Smooth muscle cell (in vitro differentiated cells): Measurements from ENCODE around the gene LRFN4. TPM values are rescaled to one million over a fixed set of nuclear protein-coding genes. Genes with fewer than 3 reads are reported as not detected.

ENCODE experiments used
- DNase-seq: peaks from one replicate; lab custom pipeline; 2025; ENCODE audit not compliant: unreplicated experiment; lab: John Stamatoyannopoulos, UW
- H2AFZ ChIP-seq: fragments of 200-600 bp; sonication (generic); 2 replicates; pipeline ENCODE4 v1.6.0; 2016; ENCODE audit warnings: antibody characterized with exemption, low read depth, mild to moderate bottlenecking
- H3F3A ChIP-seq: fragments of 200-600 bp; sonication (generic); 2 replicates; pipeline ENCODE4 v1.6.0; 2017; ENCODE audit warnings: antibody characterized with exemption, low read depth
- H3K27ac ChIP-seq: fragments of 200-600 bp; sonication (generic); 2 replicates; pipeline ENCODE4 v1.5.1; 2016; ENCODE audit warnings: low read depth, mild to moderate bottlenecking
- H3K27me3 ChIP-seq: fragments of 200-600 bp; sonication (generic); 2 replicates; pipeline ENCODE4 v1.6.1; 2016; ENCODE audit warnings: low read depth, mild to moderate bottlenecking
- H3K36me3 ChIP-seq: fragments of 200-600 bp; sonication (generic); 2 replicates; pipeline ENCODE4 v1.5.1; 2016; ENCODE audit warnings: low read depth
- H3K4me1 ChIP-seq: fragments of 200-600 bp; sonication (generic); 2 replicates; pipeline ENCODE4 v1.5.1; 2016; ENCODE audit warnings: low read depth
- H3K4me2 ChIP-seq: fragments of 200-600 bp; sonication (generic); 2 replicates; pipeline ENCODE4 v1.6.0; 2016; ENCODE audit warnings: mild to moderate bottlenecking
- H3K4me3 ChIP-seq: fragments of 200-600 bp; sonication (generic); 2 replicates; pipeline ENCODE4 v1.5.1; 2016; ENCODE audit warnings: mild to moderate bottlenecking
- H3K79me2 ChIP-seq: fragments of 200-600 bp; sonication (generic); 2 replicates; pipeline ENCODE4 v1.6.0; 2016; ENCODE audit warnings: low read depth, mild to moderate bottlenecking
- H3K9ac ChIP-seq: fragments of 200-600 bp; sonication (generic); 2 replicates; pipeline ENCODE4 v1.6.0; 2016; ENCODE audit warnings: low read depth
- H3K9me3 ChIP-seq: fragments of 200-600 bp; sonication (generic); replicated peaks from 2 replicates; pipeline ENCODE4 v1.5.1; 2016; ENCODE audit warnings: low read depth
- H4K20me1 ChIP-seq: fragments of 200-600 bp; sonication (generic); 2 replicates; pipeline ENCODE4 v1.6.0; 2016; ENCODE audit warnings: low read depth
- WGBS: methylation state at CpG from one replicate; pipeline ENCODE4 v1.1.7; 2016; ENCODE audit warnings: low lambda C conversion rate; 5-methylcytosine and 5-hydroxymethylcytosine counted together
- polyA plus RNA-seq: library from polyadenylated mRNA; unstranded; fragments of >200 nt; fragmentation: Nextera tagmentation; extraction: Ambion mirVana; gene quantifications from 2 replicates; pipeline ENCODE4 v1.2.1, GENCODE V29; 2016
- total RNA-seq: library from RNA; depleted of rRNA; stranded (reverse); fragments of >200 nt; gene quantifications from 2 replicates; pipeline ENCODE4 v1.2.3, GENCODE V29; 2014
- TF ChIP-seq, protein P1 (sequence below): fragments of 200-600 bp; sonication (generic); IDR thresholded peaks from 2 replicates; pipeline ENCODE4 v1.5.1; 2017; ENCODE audit warnings: borderline replicate concordance, mild to moderate bottlenecking, antibody characterized with exemption; ENCODE audit not compliant: insufficient read depth, poor library complexity, severe bottlenecking

The LRFN4 gene
- total and polyA plus RNA-seq, 2 experiments from 2014 or later, result 14.7 to 37.6 TPM

- no peak overlapping the region for H3K27ac ChIP-seq
- no peaks in the 10 kb centered on the region for H3K36me3 ChIP-seq
- peaks cover 8% of the 10 kb centered on the region for H4K20me1 ChIP-seq
- H3K27me3 ChIP-seq, result no peaks in the 10 kb centered on the region
- H3K4me1 ChIP-seq, result peaks cover 4% of the 10 kb centered on the region
- peaks cover 15% of the 10 kb centered on the region for H3K79me2 ChIP-seq
- no peak for DNase-seq
- no peak overlapping the region for H3K4me2 ChIP-seq
- H3K9ac ChIP-seq, result no peak overlapping the region
- H2AFZ ChIP-seq, result no peak overlapping the region
- H3K9me3 ChIP-seq, result no peaks in the 10 kb centered on the region
- no peak overlapping the region for H3K4me3 ChIP-seq
- TF ChIP-seq, protein P1, sequence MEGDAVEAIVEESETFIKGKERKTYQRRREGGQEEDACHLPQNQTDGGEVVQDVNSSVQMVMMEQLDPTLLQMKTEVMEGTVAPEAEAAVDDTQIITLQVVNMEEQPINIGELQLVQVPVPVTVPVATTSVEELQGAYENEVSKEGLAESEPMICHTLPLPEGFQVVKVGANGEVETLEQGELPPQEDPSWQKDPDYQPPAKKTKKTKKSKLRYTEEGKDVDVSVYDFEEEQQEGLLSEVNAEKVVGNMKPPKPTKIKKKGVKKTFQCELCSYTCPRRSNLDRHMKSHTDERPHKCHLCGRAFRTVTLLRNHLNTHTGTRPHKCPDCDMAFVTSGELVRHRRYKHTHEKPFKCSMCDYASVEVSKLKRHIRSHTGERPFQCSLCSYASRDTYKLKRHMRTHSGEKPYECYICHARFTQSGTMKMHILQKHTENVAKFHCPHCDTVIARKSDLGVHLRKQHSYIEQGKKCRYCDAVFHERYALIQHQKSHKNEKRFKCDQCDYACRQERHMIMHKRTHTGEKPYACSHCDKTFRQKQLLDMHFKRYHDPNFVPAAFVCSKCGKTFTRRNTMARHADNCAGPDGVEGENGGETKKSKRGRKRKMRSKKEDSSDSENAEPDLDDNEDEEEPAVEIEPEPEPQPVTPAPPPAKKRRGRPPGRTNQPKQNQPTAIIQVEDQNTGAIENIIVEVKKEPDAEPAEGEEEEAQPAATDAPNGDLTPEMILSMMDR, result no peak
- no peaks in the 10 kb centered on the region for H3F3A ChIP-seq
- 96% methylated on average over 27 of the region's 28 CpGs for WGBS
Measured at GRCh38 chr11:66848671-66849500, 8.0 kb upstream of the LRFN4 start.

GRCh38 chr11:66849501-66850234 lies 7.2 kb upstream of the LRFN4 start:
- H3K4me1 ChIP-seq, result no peaks in the 10 kb centered on the region
- 96% methylated on average over 22 of the region's 22 CpGs for WGBS
- TF ChIP-seq, protein P1, result no peak
- no peak overlapping the region for H3K9ac ChIP-seq
- H3K79me2 ChIP-seq, result peaks cover 7% of the 10 kb centered on the region
- H3K36me3 ChIP-seq, result no peaks in the 10 kb centered on the region
- no peak overlapping the region for H3K4me2 ChIP-seq
- H3K27me3 ChIP-seq, result no peaks in the 10 kb centered on the region
- H2AFZ ChIP-seq, result no peak overlapping the region
- H3K9me3 ChIP-seq, result no peaks in the 10 kb centered on the region
- DNase-seq, result no peak
- H3F3A ChIP-seq, result no peaks in the 10 kb centered on the region
- no peak overlapping the region for H3K4me3 ChIP-seq
- H4K20me1 ChIP-seq, result peaks cover 1% of the 10 kb centered on the region
- H3K27ac ChIP-seq, result no peak overlapping the region

- H3K79me2 ChIP-seq, result peaks cover 2% of the 10 kb centered on the region
- no peak for DNase-seq
- H3K4me3 ChIP-seq, result no peak overlapping the region
- H3K36me3 ChIP-seq, result no peaks in the 10 kb centered on the region
- H3K27me3 ChIP-seq, result no peaks in the 10 kb centered on the region
- H3K9me3 ChIP-seq, result no peaks in the 10 kb centered on the region
- no peaks in the 10 kb centered on the region for H3K4me1 ChIP-seq
- H3K27ac ChIP-seq, result no peak overlapping the region
- no peaks in the 10 kb centered on the region for H4K20me1 ChIP-seq
- WGBS, result 96% methylated on average over 10 of the region's 10 CpGs
- H3K4me2 ChIP-seq, result no peak overlapping the region
- TF ChIP-seq, protein P1, result no peak
- no peak overlapping the region for H2AFZ ChIP-seq
- no peaks in the 10 kb centered on the region for H3F3A ChIP-seq
- no peak overlapping the region for H3K9ac ChIP-seq
Measured at GRCh38 chr11:66850235-66850587, 6.7 kb upstream of the LRFN4 start.
